Mammary epithelial cell (primary cell): ENCODE measurements around the gene TENM4.

ENCODE experiments used
- CTCF ChIP-seq, 2 donors: IDR thresholded peaks in 1 of 2; conservative IDR thresholded peaks in 1 of 2; 2 replicates each; pipeline ENCODE4 v1.5.1; 2011 to 2012; ENCODE audit warnings: inconsistent platforms in 2 of 2, low read length in 2 of 2, mild to moderate bottlenecking in 2 of 2, control low read depth in 1 of 2, low read depth in 1 of 2; ENCODE audit not compliant: insufficient read depth in 1 of 2; ENCODE audit errors: extremely low read depth in 1 of 2
- EZH2 ChIP-seq: IDR thresholded peaks from 2 replicates; pipeline ENCODE4 v1.6.1; 2012; ENCODE audit warnings: low read length, inconsistent platforms, borderline replicate concordance

- TF ChIP-seq EZH2 (no peak), CTCF (conservative IDR thresholded peaks at IDR 0.05 in 1 of 2, IDR thresholded peaks at IDR 0.05 in 1 of 2; ENCODE audit: extremely low read depth in 1 of 2, insufficient read depth in 1 of 2, low read depth in 1 of 2, low read length in 2 of 2) (no peak)
Observed at GRCh38 chr11:79396001-79396400, 44.8 kb downstream of the TENM4 start.
